Measurements from ENCODE around the gene LRRC4C.

The LRRC4C gene

DNA sequence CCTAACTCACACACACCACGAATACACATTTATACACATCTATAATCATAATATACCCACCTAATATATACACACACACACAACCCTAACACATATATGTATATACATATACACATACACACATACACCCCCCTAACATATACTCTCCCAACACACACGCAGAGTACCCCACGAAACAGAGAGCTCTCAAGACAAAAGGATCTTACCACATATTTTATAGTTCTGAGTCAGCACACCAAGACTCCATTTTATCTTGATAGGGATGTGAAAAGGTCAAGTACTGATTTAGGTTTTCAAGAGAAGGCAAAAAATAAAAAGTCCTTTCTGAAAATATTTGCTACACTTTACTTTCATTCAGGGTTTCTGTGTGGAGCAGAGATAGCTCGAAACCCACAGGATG, 1207.2 kb downstream of the LRRC4C start:
- H3K79me2 ChIP-seq (ENCODE audit: control insufficient read depth, insufficient read depth, low read length, unreplicated experiment): no peaks in the 10 kb centered on the region
- H3K36me3 ChIP-seq (ENCODE audit: insufficient read depth, low read length): no peaks in the 10 kb centered on the region
- no peak overlapping the region for H3K4me3 ChIP-seq (ENCODE audit: low read depth, low read length)
- H3K27ac ChIP-seq (ENCODE audit: low read depth, low read length): no peak overlapping the region
- H3K4me1 ChIP-seq (ENCODE audit: control insufficient read depth, insufficient read depth, low read length, unreplicated experiment): no peaks in the 10 kb centered on the region
- no peaks in the 10 kb centered on the region for H3K27me3 ChIP-seq (ENCODE audit: insufficient read depth, low read length)
- no peak overlapping the region for H2AFZ ChIP-seq (ENCODE audit: low read length, unreplicated experiment)

DNA sequence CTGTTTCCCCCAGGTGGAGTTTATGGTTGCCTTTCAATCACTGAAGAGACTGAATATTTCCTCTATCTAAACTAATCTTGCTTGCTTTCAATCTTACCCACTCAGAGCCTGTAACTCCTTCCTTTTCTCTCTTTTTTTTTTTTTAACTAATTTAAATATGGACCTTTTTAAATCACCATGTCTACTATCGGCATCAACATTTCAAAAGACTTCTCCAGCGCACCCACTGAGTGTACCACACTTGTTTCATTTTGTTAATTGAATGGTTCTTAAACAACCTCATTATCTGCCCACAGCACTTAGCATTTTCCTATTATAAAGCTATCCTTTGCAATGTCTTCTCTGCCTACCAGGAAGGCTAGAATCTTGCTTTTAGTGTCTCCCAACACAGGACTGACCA, 1212.5 kb downstream of the LRRC4C start:
- Histone ChIP-seq H3K27ac (ENCODE audit: low read depth, low read length) (no peak overlapping the region), H3K4me3 (ENCODE audit: low read depth, low read length) (no peak overlapping the region), H3K4me1 (ENCODE audit: control insufficient read depth, insufficient read depth, low read length, unreplicated experiment) (no peaks in the 10 kb centered on the region), H2AFZ (ENCODE audit: low read length, unreplicated experiment) (no peak overlapping the region), H3K27me3 (ENCODE audit: insufficient read depth, low read length) (no peaks in the 10 kb centered on the region), H3K36me3 (ENCODE audit: insufficient read depth, low read length) (no peaks in the 10 kb centered on the region), H3K79me2 (ENCODE audit: control insufficient read depth, insufficient read depth, low read length, unreplicated experiment) (no peaks in the 10 kb centered on the region)

DNA sequence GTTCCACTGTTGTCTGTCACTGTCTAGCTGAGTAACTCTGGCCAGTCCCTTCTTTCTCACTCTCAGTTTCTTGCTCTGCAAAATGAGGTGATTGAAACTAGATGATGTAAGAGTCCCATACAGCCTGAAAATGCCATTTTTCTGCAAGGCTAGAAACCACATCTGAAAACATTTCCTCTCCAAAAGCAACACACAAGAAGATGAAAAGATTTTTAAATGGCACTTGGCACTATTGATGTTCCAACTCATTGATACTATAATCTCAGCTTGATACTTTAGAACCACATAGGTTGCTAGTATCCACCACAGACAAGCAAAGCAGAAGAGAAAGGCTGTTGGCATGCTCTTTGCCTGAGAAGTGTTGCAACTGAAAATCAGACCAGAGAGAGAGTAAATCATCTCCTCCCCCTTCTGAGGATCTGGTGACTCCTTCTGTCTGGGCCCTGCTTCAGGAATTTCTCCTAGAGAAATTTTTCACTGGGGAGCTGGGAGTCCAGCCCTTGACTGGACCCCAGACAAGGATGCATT, 1217.9 kb downstream of the LRRC4C start:
- Histone ChIP-seq H3K27me3 (ENCODE audit: insufficient read depth, low read length) (no peaks in the 10 kb centered on the region), H3K79me2 (ENCODE audit: control insufficient read depth, insufficient read depth, low read length, unreplicated experiment) (no peaks in the 10 kb centered on the region), H3K27ac (ENCODE audit: low read depth, low read length) (no peak overlapping the region), H3K4me3 (ENCODE audit: low read depth, low read length) (no peak overlapping the region), H3K36me3 (ENCODE audit: insufficient read depth, low read length) (no peaks in the 10 kb centered on the region), H2AFZ (ENCODE audit: low read length, unreplicated experiment) (no peak overlapping the region), H3K4me1 (ENCODE audit: control insufficient read depth, insufficient read depth, low read length, unreplicated experiment) (no peaks in the 10 kb centered on the region)

DNA sequence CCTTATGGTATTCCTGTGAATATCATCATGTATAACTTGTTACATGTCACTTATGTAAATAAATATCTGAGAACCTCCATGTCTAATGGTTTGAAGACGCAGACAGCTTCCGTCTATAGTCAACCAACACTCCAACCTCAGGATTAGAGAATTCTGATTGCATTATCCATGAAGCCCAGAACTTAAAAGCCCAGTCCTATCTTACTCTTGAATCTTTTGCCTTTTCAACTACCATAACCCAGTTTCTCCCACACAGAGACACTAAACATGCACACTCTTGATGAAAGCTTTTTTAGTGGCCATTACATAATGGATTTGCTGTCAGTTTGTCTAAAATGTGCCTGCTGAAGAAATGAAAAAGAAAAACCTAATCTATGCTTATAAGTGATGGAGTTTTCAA, 1219.2 kb downstream of the LRRC4C start:
- Histone ChIP-seq H2AFZ (ENCODE audit: low read length, unreplicated experiment) (no peak overlapping the region), H3K27me3 (ENCODE audit: insufficient read depth, low read length) (no peaks in the 10 kb centered on the region), H3K27ac (ENCODE audit: low read depth, low read length) (no peak overlapping the region), H3K79me2 (ENCODE audit: control insufficient read depth, insufficient read depth, low read length, unreplicated experiment) (no peaks in the 10 kb centered on the region), H3K4me1 (ENCODE audit: control insufficient read depth, insufficient read depth, low read length, unreplicated experiment) (no peaks in the 10 kb centered on the region), H3K36me3 (ENCODE audit: insufficient read depth, low read length) (no peaks in the 10 kb centered on the region), H3K4me3 (ENCODE audit: low read depth, low read length) (no peak overlapping the region)

GRCh38 chr11:40236526-40236925, 1222.9 kb downstream of the LRRC4C start:
- Histone ChIP-seq H3K27me3 (ENCODE audit: insufficient read depth, low read length) (no peaks in the 10 kb centered on the region), H3K27ac (ENCODE audit: low read depth, low read length) (no peak overlapping the region), H3K36me3 (ENCODE audit: insufficient read depth, low read length) (no peaks in the 10 kb centered on the region), H3K79me2 (ENCODE audit: control insufficient read depth, insufficient read depth, low read length, unreplicated experiment) (no peaks in the 10 kb centered on the region), H3K4me3 (ENCODE audit: low read depth, low read length) (no peak overlapping the region), H3K4me1 (ENCODE audit: control insufficient read depth, insufficient read depth, low read length, unreplicated experiment) (no peaks in the 10 kb centered on the region), H2AFZ (ENCODE audit: low read length, unreplicated experiment) (no peak overlapping the region)

DNA sequence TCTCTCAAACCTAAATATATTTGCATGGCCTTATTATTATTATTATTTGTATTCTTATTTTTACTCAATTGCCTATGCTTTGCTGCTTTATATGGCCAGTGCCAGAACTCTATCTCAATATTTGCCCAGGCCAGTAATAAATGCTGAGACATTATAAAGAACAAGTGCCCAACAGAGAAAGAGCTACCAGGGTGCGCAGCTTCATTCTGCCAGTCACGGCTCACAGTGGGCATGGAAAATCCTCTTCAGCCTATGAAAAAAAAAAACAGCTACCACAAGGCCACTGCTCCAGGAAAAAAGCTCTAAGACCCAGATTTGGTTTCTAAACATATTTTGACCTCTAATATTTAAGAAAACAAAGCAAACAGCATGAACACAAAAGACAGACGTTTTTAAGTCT, 1223.6 kb downstream of the LRRC4C start:
- Histone ChIP-seq H3K4me1 (ENCODE audit: control insufficient read depth, insufficient read depth, low read length, unreplicated experiment) (no peaks in the 10 kb centered on the region), H3K27ac (ENCODE audit: low read depth, low read length) (no peak overlapping the region), H3K4me3 (ENCODE audit: low read depth, low read length) (no peak overlapping the region), H3K36me3 (ENCODE audit: insufficient read depth, low read length) (no peaks in the 10 kb centered on the region), H3K27me3 (ENCODE audit: insufficient read depth, low read length) (no peaks in the 10 kb centered on the region), H2AFZ (ENCODE audit: low read length, unreplicated experiment) (no peak overlapping the region), H3K79me2 (ENCODE audit: control insufficient read depth, insufficient read depth, low read length, unreplicated experiment) (no peaks in the 10 kb centered on the region)

DNA sequence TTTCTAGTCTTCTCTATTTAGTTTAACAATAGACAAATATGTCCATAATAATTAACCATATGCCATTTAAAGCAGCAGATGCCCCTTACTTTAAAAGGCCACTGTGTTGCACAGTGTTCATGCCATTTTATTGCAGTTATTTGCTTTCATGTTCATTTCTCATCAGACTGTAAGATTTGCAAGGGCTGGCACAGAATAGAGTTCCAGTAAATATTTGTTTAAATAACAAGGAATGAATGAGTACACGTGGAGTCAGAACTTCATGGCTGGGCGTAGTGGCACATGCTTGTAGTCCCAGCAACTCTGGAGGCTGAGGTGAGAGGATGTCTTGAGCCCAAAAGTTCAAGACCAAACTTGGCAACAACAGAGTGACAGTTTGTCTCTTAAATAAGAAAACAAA, 1228.6 kb downstream of the LRRC4C start:
- no peak overlapping the region for H3K4me3 ChIP-seq (ENCODE audit: low read depth, low read length)
- H3K27ac ChIP-seq (ENCODE audit: low read depth, low read length): no peak overlapping the region
- no peaks in the 10 kb centered on the region for H3K79me2 ChIP-seq (ENCODE audit: control insufficient read depth, insufficient read depth, low read length, unreplicated experiment)
- H3K4me1 ChIP-seq (ENCODE audit: control insufficient read depth, insufficient read depth, low read length, unreplicated experiment): no peaks in the 10 kb centered on the region
- no peaks in the 10 kb centered on the region for H3K27me3 ChIP-seq (ENCODE audit: insufficient read depth, low read length)
- no peaks in the 10 kb centered on the region for H3K36me3 ChIP-seq (ENCODE audit: insufficient read depth, low read length)
- no peak overlapping the region for H2AFZ ChIP-seq (ENCODE audit: low read length, unreplicated experiment)

DNA sequence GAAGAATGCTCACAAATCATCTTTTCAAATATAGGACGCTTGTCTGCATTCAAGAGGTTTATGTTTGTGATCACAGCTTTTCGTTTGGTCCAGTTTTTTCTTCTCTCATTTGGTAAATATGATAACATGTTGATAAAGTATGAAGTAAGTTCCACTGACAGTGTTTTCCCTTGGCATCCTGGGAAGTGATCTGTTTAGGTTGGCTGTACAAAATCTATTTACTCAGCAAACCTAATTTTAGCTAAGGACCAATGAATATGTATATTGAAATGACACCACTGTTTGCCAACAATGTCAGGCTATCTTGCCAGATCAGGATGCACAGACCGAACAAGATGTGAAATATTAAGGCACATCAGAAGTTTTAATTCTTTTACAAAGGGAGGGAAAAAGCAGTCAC, 1230.8 kb downstream of the LRRC4C start:
- Histone ChIP-seq H2AFZ (ENCODE audit: low read length, unreplicated experiment) (no peak overlapping the region), H3K27ac (ENCODE audit: low read depth, low read length) (no peak overlapping the region), H3K36me3 (ENCODE audit: insufficient read depth, low read length) (no peaks in the 10 kb centered on the region), H3K27me3 (ENCODE audit: insufficient read depth, low read length) (no peaks in the 10 kb centered on the region), H3K4me1 (ENCODE audit: control insufficient read depth, insufficient read depth, low read length, unreplicated experiment) (no peaks in the 10 kb centered on the region), H3K79me2 (ENCODE audit: control insufficient read depth, insufficient read depth, low read length, unreplicated experiment) (no peaks in the 10 kb centered on the region), H3K4me3 (ENCODE audit: low read depth, low read length) (no peak overlapping the region)

GRCh38 chr11:40227730-40228129, 1231.7 kb downstream of the LRRC4C start:
- H3K4me3 ChIP-seq (ENCODE audit: low read depth, low read length): no peak overlapping the region
- no peaks in the 10 kb centered on the region for H3K79me2 ChIP-seq (ENCODE audit: control insufficient read depth, insufficient read depth, low read length, unreplicated experiment)
- no peak overlapping the region for H3K27ac ChIP-seq (ENCODE audit: low read depth, low read length)
- H3K36me3 ChIP-seq (ENCODE audit: insufficient read depth, low read length): no peaks in the 10 kb centered on the region
- H3K4me1 ChIP-seq (ENCODE audit: control insufficient read depth, insufficient read depth, low read length, unreplicated experiment): no peaks in the 10 kb centered on the region
- H2AFZ ChIP-seq (ENCODE audit: low read length, unreplicated experiment): no peak overlapping the region
- no peaks in the 10 kb centered on the region for H3K27me3 ChIP-seq (ENCODE audit: insufficient read depth, low read length)

- Histone ChIP-seq H2AFZ (ENCODE audit: low read length, unreplicated experiment) (no peak overlapping the region), H3K4me1 (ENCODE audit: control insufficient read depth, insufficient read depth, low read length, unreplicated experiment) (no peaks in the 10 kb centered on the region), H3K4me3 (ENCODE audit: low read depth, low read length) (no peak overlapping the region), H3K36me3 (ENCODE audit: insufficient read depth, low read length) (no peaks in the 10 kb centered on the region), H3K27me3 (ENCODE audit: insufficient read depth, low read length) (no peaks in the 10 kb centered on the region), H3K79me2 (ENCODE audit: control insufficient read depth, insufficient read depth, low read length, unreplicated experiment) (no peaks in the 10 kb centered on the region), H3K27ac (ENCODE audit: low read depth, low read length) (no peak overlapping the region)
These were observed 1232.8 kb downstream of the LRRC4C start for GRCh38 chr11:40226654-40227053.

DNA sequence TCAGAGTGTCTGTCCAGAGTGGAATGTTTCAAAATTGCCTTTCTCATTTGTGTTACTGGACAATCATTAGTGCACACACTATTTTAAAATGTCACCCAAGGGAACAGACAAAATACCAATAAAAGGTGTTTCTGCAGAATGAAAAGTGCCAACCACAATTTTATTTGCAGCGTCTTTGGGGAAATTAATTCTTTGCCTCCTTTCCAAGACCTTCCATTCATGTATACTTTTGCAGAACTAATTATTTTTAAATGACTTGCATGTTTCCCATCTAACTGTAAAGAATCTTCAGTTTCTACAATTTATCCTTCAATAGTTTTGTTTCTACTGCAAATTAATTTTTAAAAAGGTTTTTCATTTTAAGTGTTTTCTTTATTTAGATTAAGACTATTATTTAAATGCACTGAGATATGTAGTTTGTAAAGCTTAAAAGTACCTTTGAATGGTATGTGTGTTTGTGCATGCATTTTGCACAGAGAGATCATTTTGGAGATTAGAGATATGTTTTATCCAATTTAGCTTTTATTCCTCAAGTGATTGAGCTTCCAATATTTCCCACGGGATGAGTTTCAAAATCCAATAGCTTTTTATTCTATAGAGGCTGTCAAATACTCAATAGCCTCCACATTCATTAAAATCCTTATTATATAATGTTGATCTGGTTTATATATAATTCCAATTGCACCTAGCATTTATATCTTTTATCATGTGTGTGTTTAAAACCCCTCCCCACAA, 1235.7 kb downstream of the LRRC4C start:
- Histone ChIP-seq H3K36me3 (ENCODE audit: insufficient read depth, low read length) (no peaks in the 10 kb centered on the region), H3K4me3 (ENCODE audit: low read depth, low read length) (no peak overlapping the region), H3K27ac (ENCODE audit: low read depth, low read length) (no peak overlapping the region), H3K79me2 (ENCODE audit: control insufficient read depth, insufficient read depth, low read length, unreplicated experiment) (no peaks in the 10 kb centered on the region), H2AFZ (ENCODE audit: low read length, unreplicated experiment) (no peak overlapping the region), H3K4me1 (ENCODE audit: control insufficient read depth, insufficient read depth, low read length, unreplicated experiment) (no peaks in the 10 kb centered on the region), H3K27me3 (ENCODE audit: insufficient read depth, low read length) (no peaks in the 10 kb centered on the region)
